ENCODE measurements around the gene SAGE1. TPM values are rescaled to one million over a fixed set of nuclear protein-coding genes. Genes with fewer than 3 reads are reported as not detected.

The SAGE1 gene
- total and polyA plus RNA-seq, 2 of the 13 experiments (the other 11 are each of a cell fraction or from before 2014, with no cell fraction given) = not detected

GRCh38 chrX:135890087-135890585 lies 3.4 kb upstream of the SAGE1 start (continued):
- TF ChIP-seq UBTF (CRISPR knock-in tag; IDR thresholded peaks at IDR 0.05) (no peak), CCAR2 (optimal IDR thresholded peaks at IDR 0.05; ENCODE audit: low read depth, low read length) (no peak), ZNF740 (CRISPR knock-in tag; IDR thresholded peaks at IDR 0.05) (no peak), PLSCR1 (CRISPR knock-in tag; IDR thresholded peaks at IDR 0.05; ENCODE audit: borderline replicate concordance) (no peak), KLF11 (CRISPR knock-in tag; IDR thresholded peaks at IDR 0.05) (no peak), ZBTB38 (CRISPR knock-in tag; IDR thresholded peaks at IDR 0.05) (no peak), HOXA7 (CRISPR knock-in tag; IDR thresholded peaks at IDR 0.05) (no peak), ZNF253 (CRISPR knock-in tag; IDR thresholded peaks at IDR 0.05; ENCODE audit: borderline replicate concordance) (no peak), NR2F6 (IDR thresholded peaks at IDR 0.05) (no peak), NR2F6 (CRISPR knock-in tag; IDR thresholded peaks at IDR 0.05) (no peak)

GRCh38 chrX:135892781-135893180 lies 735 bp upstream of the SAGE1 start:
- no peak overlapping the region for H3K4me2 ChIP-seq (ENCODE audit: low read depth, low read length)
- intact Hi-C loops (cut with micrococcal nuclease; ENCODE audit: unreplicated experiment) (no loop called here), in situ Hi-C loops (cut with HindIII; ENCODE audit: extremely low pct_ligation_motif_present, low pct_unique_long_range_greater_than_20kb) (no loop called here)
- no TSS peak for BruUV-seq (replicated peaks)
- no peak overlapping the region for H3K9ac ChIP-seq (ENCODE audit: insufficient read depth, low read depth, low read length)
- no peaks in the 10 kb centered on the region for H3K79me2 ChIP-seq (ENCODE audit: insufficient read depth, low read length)
- DNase-seq (ENCODE audit: low spot score) (no peak), ATAC-seq (no peak), FAIRE-seq (no peak)
- H2AFZ ChIP-seq (ENCODE audit: low read length) = no peak overlapping the region
- H4K20me1 ChIP-seq (ENCODE audit: insufficient read depth, low read length) = no peaks in the 10 kb centered on the region
- no peaks in the 10 kb centered on the region for H3K4me1 ChIP-seq (ENCODE audit: insufficient read depth, low read length)
- ChIA-PET CTCF (ENCODE audit: low intra/inter-chr PET ratio, low total read pairs) (no interaction called here), POLR2A (no interaction called here)
- H3K27me3 ChIP-seq (ENCODE audit: control insufficient read depth in 1 of 2, insufficient read depth in 2 of 2, low read length in 2 of 2) = no peaks in the 10 kb centered on the region
- TF ChIP-seq NFAT5 (CRISPR knock-in tag; IDR thresholded peaks at IDR 0.05) (no peak), ZNF674 (CRISPR knock-in tag; IDR thresholded peaks at IDR 0.05; ENCODE audit: low read depth) (no peak), NONO (IDR thresholded peaks at IDR 0.05) (no peak), NONO (CRISPR knock-in tag; conservative IDR thresholded peaks at IDR 0.05) (no peak), GLMP (CRISPR knock-in tag; IDR thresholded peaks at IDR 0.05; ENCODE audit: borderline replicate concordance) (no peak)
- H3K4me3 ChIP-seq (replicated peaks in 1 of 3; ENCODE audit: insufficient read depth in 1 of 3, low read depth in 2 of 3, low read length in 3 of 3) = no peak overlapping the region
- H3K27ac ChIP-seq (ENCODE audit: extremely low read length, insufficient read depth, low read length) = no peak overlapping the region
- H3K36me3 ChIP-seq (replicated peaks in 1 of 2; ENCODE audit: control insufficient read depth in 1 of 2, insufficient read depth in 2 of 2, low read length in 2 of 2) = no peaks in the 10 kb centered on the region
- no peaks in the 10 kb centered on the region for H3K9me3 ChIP-seq (ENCODE audit: low read length)
- WGBS (ENCODE audit: low lambda C conversion rate) = no CpG with 5 or more reads among the region's 11 CpGs
